Astrocyte of the spinal cord (primary cell): ENCODE results near the gene TMEM176B.

Source experiments
- DNase-seq: peaks from one replicate; pipeline ENCODE4 v3.0.0; 2011; ENCODE audit warnings: low read depth, low spot score
- H3K4me3 ChIP-seq: 2 replicates; pipeline ENCODE4 v1.5.1; 2011; ENCODE audit warnings: low read depth, mild to moderate bottlenecking, low read length, moderate library complexity
- CTCF ChIP-seq: IDR thresholded peaks from 2 replicates; pipeline ENCODE4 v1.5.1; 2012; ENCODE audit warnings: low read depth, mild to moderate bottlenecking, low read length, inconsistent platforms
- in situ Hi-C: cut with HindIII; loops from 2 replicates; pipeline ENCODE4 v1.10.0; 2017; ENCODE audit warnings: low sequenced_read_pairs

Gene TMEM176B

GRCh38 chr7:150806863-150807262 is 6.7 kb upstream of the TMEM176B start:
- no peak for DNase-seq
- H3K4me3 ChIP-seq = no peak overlapping the region
- TF ChIP-seq CTCF = no peak
- in situ Hi-C loops = no loop called here

GRCh38 chr7:150806454-150806853 is 6.3 kb upstream of the TMEM176B start:
- TF ChIP-seq CTCF = no peak

GRCh38 chr7:150805864-150806263 is 5.7 kb upstream of the TMEM176B start:
- no peak for DNase-seq

More at GRCh38 chr7:150806454-150806853, 6.3 kb upstream of the TMEM176B start:
- DNase-seq = no peak
- H3K4me3 ChIP-seq = no peak overlapping the region
- in situ Hi-C loops = no loop called here

GRCh38 chr7:150804802-150805201 is 4.6 kb upstream of the TMEM176B start:
- DNase-seq = no peak
- in situ Hi-C loops = no loop called here
- no peak for TF ChIP-seq CTCF
- no peak overlapping the region for H3K4me3 ChIP-seq

More at GRCh38 chr7:150805864-150806263, 5.7 kb upstream of the TMEM176B start:
- TF ChIP-seq CTCF = no peak
- in situ Hi-C loops = no loop called here
- no peak overlapping the region for H3K4me3 ChIP-seq

- TF ChIP-seq CTCF = no peak
- H3K4me3 ChIP-seq = no peak overlapping the region
- no peak for DNase-seq
- in situ Hi-C loops = no loop called here
Measured at GRCh38 chr7:150803161-150803860, 3.1 kb upstream of the TMEM176B start.

- DNase-seq = no peak
- no peak for TF ChIP-seq CTCF
- no peak overlapping the region for H3K4me3 ChIP-seq
- in situ Hi-C loops = no loop called here
Measured at GRCh38 chr7:150801946-150802771, 2.0 kb upstream of the TMEM176B start.
